ENCODE data around the gene GPHA2.

GPHA2 gene

DNA sequence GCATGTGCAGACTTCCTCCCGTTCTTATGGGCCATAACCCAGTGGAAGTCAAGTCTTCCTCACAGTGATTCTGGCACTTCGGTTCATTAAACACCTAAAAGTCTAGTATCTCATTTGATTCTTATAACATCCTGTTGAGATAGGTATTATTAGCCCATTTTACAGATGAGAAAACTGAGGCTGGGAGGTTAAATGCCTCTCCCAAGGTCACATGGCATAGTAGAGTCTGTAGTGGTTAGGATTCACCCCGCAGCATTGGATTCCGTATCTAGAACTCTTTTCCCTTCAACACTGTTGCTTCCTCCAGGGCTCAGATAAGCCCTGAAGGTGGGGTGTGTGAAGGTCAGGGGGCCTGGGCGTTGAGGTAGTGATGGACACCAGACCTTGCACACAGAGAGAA is 3.4 kb downstream of the GPHA2 start:
- Histone ChIP-seq H3K36me3 (ENCODE audit: control insufficient read depth in 5 of 5, insufficient read depth in 5 of 5, low read length in 5 of 5) (peaks cover 0 to 81% (median 72%) of the 10 kb centered on the region in 5 donors), H3K9ac (ENCODE audit: low read length in 5 of 5) (no peak overlapping the region), H3K4me1 (ENCODE audit: control insufficient read depth in 5 of 5, insufficient read depth in 5 of 5, low read length in 5 of 5) (no peaks in the 10 kb centered on the region), H3K9me3 (ENCODE audit: control insufficient read depth in 5 of 5, low read length in 5 of 5) (no peaks in the 10 kb centered on the region), H3K27ac (ENCODE audit: low read depth, low read length) (no peak overlapping the region), H3K4me3 (ENCODE audit: low read depth in 1 of 5, low read length in 5 of 5) (no peak overlapping the region), H3K27me3 (ENCODE audit: control insufficient read depth in 5 of 5, insufficient read depth in 4 of 5, low read length in 5 of 5) (no peaks in the 10 kb centered on the region)

DNA sequence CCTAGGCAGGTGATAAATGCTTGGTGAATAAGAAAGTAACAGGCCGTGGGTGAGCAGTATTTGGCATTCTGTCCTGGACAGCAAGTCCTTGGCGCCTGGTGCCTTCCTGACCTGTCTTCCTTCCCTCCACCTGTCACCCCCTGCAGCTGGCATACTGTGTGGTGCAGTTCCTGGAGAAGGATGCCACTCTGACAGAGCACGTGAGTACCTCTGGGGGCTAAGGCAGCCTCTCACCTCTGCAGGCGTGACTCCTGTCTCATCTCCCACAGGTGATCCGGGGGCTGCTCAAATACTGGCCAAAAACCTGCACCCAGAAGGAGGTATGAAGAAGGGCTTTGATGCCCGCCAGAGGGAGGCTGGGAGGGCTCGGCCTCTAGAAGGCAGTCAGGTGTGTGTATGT is 4.4 kb downstream of the GPHA2 start:
- no peaks in the 10 kb centered on the region for H3K9me3 ChIP-seq (ENCODE audit: control insufficient read depth in 5 of 5, low read length in 5 of 5)
- H3K4me1 ChIP-seq (ENCODE audit: control insufficient read depth in 5 of 5, insufficient read depth in 5 of 5, low read length in 5 of 5): peaks cover 0 to 5% (median 2%) of the 10 kb centered on the region in 5 donors
- H3K36me3 ChIP-seq (ENCODE audit: control insufficient read depth in 5 of 5, insufficient read depth in 5 of 5, low read length in 5 of 5): peaks cover 0 to 90% (median 77%) of the 10 kb centered on the region in 5 donors
- H3K4me3 ChIP-seq (ENCODE audit: low read depth in 1 of 5, low read length in 5 of 5): no peak overlapping the region
- no peak overlapping the region for H3K9ac ChIP-seq (ENCODE audit: low read length in 5 of 5)
- no peak overlapping the region for H3K27ac ChIP-seq (ENCODE audit: low read depth, low read length)
- no peaks in the 10 kb centered on the region for H3K27me3 ChIP-seq (ENCODE audit: control insufficient read depth in 5 of 5, insufficient read depth in 4 of 5, low read length in 5 of 5)

DNA sequence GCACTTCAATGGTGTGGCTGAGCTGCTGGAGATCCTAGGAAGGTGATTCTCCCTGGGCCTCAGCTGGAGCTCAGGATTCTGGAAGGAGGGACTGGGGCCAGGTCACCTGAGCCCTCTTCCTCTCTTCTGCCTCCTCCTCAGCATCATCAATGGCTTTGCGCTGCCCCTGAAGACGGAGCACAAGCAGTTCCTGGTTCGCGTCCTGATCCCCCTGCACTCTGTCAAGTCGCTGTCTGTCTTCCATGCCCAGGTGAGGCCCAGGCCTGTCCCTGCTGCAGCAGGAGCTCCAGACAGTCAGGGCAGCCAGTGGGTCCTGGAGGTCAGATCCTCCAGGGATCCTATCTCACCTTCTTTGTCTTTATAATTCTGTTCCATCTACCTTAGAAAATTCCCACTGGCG is 5.4 kb downstream of the GPHA2 start:
- Histone ChIP-seq H3K4me1 (ENCODE audit: control insufficient read depth in 5 of 5, insufficient read depth in 5 of 5, low read length in 5 of 5) (peaks cover 0 to 15% (median 12%) of the 10 kb centered on the region in 5 donors), H3K9ac (ENCODE audit: low read length in 5 of 5) (no peak overlapping the region), H3K27me3 (ENCODE audit: control insufficient read depth in 5 of 5, insufficient read depth in 4 of 5, low read length in 5 of 5) (no peaks in the 10 kb centered on the region), H3K27ac (ENCODE audit: low read depth, low read length) (no peak overlapping the region), H3K36me3 (ENCODE audit: control insufficient read depth in 5 of 5, insufficient read depth in 5 of 5, low read length in 5 of 5) (peaks cover 0 to 86% (median 77%) of the 10 kb centered on the region in 5 donors), H3K4me3 (ENCODE audit: low read depth in 1 of 5, low read length in 5 of 5) (no peak overlapping the region), H3K9me3 (ENCODE audit: control insufficient read depth in 5 of 5, low read length in 5 of 5) (no peaks in the 10 kb centered on the region)

DNA sequence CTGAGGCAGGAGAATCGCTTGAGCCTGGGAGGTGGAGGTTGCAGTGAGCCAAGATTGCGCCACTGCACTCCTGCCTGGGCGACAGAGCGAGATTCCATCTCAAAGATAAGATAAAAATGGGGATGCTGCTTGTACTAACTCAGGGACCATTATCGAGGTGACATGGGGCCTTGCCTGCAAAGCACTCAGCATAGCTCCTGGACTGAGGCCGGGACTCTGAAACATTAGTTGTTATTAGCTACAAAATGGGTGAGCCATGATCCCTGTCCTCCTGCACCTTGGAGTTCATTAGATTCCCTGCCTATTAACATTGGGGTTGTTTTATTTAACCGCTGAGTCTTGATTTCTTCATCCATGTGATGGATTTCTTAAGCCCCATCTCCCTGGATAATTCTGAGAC is 6.1 kb downstream of the GPHA2 start:
- Histone ChIP-seq H3K36me3 (ENCODE audit: control insufficient read depth in 5 of 5, insufficient read depth in 5 of 5, low read length in 5 of 5) (peaks cover 0 to 79% (median 70%) of the 10 kb centered on the region in 5 donors), H3K27me3 (ENCODE audit: control insufficient read depth in 5 of 5, insufficient read depth in 4 of 5, low read length in 5 of 5) (no peaks in the 10 kb centered on the region), H3K9ac (ENCODE audit: low read length in 5 of 5) (no peak overlapping the region), H3K4me1 (ENCODE audit: control insufficient read depth in 5 of 5, insufficient read depth in 5 of 5, low read length in 5 of 5) (peaks cover 0 to 20% (median 17%) of the 10 kb centered on the region in 5 donors), H3K9me3 (ENCODE audit: control insufficient read depth in 5 of 5, low read length in 5 of 5) (no peaks in the 10 kb centered on the region), H3K4me3 (ENCODE audit: low read depth in 1 of 5, low read length in 5 of 5) (no peak overlapping the region), H3K27ac (ENCODE audit: low read depth, low read length) (no peak overlapping the region)

DNA sequence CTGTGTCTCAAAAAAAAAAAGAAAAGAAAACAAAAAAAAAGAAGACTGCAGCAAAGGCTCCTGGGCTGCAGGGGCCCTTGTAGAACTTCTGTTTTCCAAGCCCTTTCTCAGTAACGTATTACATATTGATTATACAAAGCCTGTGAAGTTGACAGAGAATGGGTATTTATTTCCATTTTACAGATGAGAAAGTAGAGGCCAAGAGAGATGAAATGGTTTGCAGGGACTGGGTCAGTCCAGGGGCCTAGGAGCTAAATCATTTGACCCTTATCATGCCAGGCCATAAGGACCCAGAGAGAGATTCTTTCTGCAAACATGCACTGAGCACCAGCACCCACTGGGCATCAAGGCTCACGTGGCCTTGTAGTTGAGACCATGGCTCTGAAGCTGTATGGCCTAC is 6.7 kb downstream of the GPHA2 start:
- H3K27ac ChIP-seq (ENCODE audit: low read depth, low read length): no peak overlapping the region
- H3K4me1 ChIP-seq (ENCODE audit: control insufficient read depth in 5 of 5, insufficient read depth in 5 of 5, low read length in 5 of 5): peaks cover under 1 to 25% (median 22%) of the 10 kb centered on the region in 5 donors
- H3K36me3 ChIP-seq (ENCODE audit: control insufficient read depth in 5 of 5, insufficient read depth in 5 of 5, low read length in 5 of 5): peaks cover 0 to 72% (median 63%) of the 10 kb centered on the region in 5 donors
- no peak overlapping the region for H3K4me3 ChIP-seq (ENCODE audit: low read depth in 1 of 5, low read length in 5 of 5)
- no peaks in the 10 kb centered on the region for H3K27me3 ChIP-seq (ENCODE audit: control insufficient read depth in 5 of 5, insufficient read depth in 4 of 5, low read length in 5 of 5)
- H3K9ac ChIP-seq (ENCODE audit: low read length in 5 of 5): no peak overlapping the region
- H3K9me3 ChIP-seq (ENCODE audit: control insufficient read depth in 5 of 5, low read length in 5 of 5): no peaks in the 10 kb centered on the region

DNA sequence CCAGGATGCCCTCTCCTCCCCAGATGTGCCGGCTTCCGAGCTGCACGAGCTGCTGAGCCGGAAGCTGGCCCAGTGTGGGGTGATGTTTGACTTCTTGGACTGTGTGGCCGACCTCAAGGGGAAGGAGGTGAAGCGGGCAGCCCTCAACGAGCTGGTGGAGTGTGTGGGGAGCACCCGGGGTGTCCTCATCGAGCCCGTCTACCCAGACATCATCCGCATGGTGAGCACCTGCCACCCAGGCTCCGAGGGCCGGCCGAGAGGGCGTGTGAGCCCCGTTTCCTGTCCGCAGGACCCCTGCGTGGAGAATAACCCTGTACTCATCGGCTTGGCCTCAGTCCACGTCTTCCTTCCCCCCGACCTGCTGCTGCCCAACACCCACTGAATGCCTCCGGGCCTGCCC is 9.0 kb downstream of the GPHA2 start:
- no peak overlapping the region for H3K4me3 ChIP-seq (ENCODE audit: low read depth in 1 of 5, low read length in 5 of 5)
- H3K9me3 ChIP-seq (ENCODE audit: control insufficient read depth in 5 of 5, low read length in 5 of 5): no peaks in the 10 kb centered on the region
- H3K27ac ChIP-seq (ENCODE audit: low read depth, low read length): no peak overlapping the region
- peaks cover 3 to 32% (median 30%) of the 10 kb centered on the region in 5 donors for H3K4me1 ChIP-seq (ENCODE audit: control insufficient read depth in 5 of 5, insufficient read depth in 5 of 5, low read length in 5 of 5)
- no peaks in the 10 kb centered on the region for H3K27me3 ChIP-seq (ENCODE audit: control insufficient read depth in 5 of 5, insufficient read depth in 4 of 5, low read length in 5 of 5)
- H3K36me3 ChIP-seq (ENCODE audit: control insufficient read depth in 5 of 5, insufficient read depth in 5 of 5, low read length in 5 of 5): peaks cover 0 to 50% (median 40%) of the 10 kb centered on the region in 5 donors
- peak overlapping the region in 1 of 5 donors; percentile 28 for H3K9ac ChIP-seq (ENCODE audit: low read length in 5 of 5)

DNA sequence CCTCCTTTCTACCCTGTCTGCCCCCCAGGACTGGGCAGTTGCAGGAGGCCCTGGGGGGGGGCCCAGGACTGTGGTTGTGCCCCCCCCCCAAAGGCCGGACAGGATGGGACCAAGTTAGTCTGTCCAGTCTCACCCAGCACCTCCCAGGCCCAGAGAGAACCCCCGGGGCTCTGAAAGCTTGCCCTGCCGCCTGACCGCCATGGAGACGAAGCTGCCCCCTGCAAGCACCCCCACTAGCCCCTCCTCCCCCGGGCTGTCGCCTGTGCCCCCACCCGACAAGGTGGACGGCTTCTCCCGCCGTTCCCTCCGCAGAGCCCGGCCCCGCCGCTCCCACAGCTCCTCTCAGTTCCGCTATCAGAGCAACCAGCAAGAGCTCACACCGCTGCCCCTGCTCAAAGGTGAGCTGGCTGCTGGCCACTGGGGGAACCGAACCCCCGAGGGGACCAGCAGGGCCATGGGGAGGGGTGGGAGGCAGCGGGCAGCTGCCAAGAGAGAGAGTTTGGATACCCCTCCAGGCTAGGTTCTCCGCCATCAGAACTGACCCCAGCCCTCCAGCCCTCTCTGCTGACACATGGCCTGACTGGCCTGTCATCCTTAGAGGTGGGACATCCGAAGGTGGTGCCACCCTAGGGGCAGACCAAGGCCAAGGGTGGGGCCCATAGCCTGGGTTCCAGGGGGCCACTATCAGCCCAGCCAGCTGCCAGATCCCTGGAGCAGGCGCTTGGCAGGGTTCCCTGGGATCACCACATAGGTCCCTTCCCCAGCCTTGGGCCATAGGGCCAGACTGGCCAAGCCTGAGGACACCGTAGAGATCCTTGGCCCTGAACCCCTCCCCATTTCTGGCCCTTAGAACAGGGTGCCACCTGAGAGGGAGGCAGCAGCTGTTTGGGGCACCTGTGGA is 9.9 kb downstream of the GPHA2 start:
- H3K4me3 ChIP-seq (ENCODE audit: low read depth in 1 of 5, low read length in 5 of 5): peak overlapping the region; percentile 79 to 89 (median 86)
- H3K36me3 ChIP-seq (ENCODE audit: control insufficient read depth in 5 of 5, insufficient read depth in 5 of 5, low read length in 5 of 5): peaks cover 0 to 41% (median 31%) of the 10 kb centered on the region in 5 donors
- H3K4me1 ChIP-seq (ENCODE audit: control insufficient read depth in 5 of 5, insufficient read depth in 5 of 5, low read length in 5 of 5): peaks cover 3 to 32% (median 30%) of the 10 kb centered on the region in 5 donors
- H3K9me3 ChIP-seq (ENCODE audit: control insufficient read depth in 5 of 5, low read length in 5 of 5): no peaks in the 10 kb centered on the region
- no peak overlapping the region for H3K27ac ChIP-seq (ENCODE audit: low read depth, low read length)
- H3K9ac ChIP-seq (ENCODE audit: low read length in 5 of 5): peak overlapping the region; percentile 38 to 97 (median 86)
- no peaks in the 10 kb centered on the region for H3K27me3 ChIP-seq (ENCODE audit: control insufficient read depth in 5 of 5, insufficient read depth in 4 of 5, low read length in 5 of 5)

DNA sequence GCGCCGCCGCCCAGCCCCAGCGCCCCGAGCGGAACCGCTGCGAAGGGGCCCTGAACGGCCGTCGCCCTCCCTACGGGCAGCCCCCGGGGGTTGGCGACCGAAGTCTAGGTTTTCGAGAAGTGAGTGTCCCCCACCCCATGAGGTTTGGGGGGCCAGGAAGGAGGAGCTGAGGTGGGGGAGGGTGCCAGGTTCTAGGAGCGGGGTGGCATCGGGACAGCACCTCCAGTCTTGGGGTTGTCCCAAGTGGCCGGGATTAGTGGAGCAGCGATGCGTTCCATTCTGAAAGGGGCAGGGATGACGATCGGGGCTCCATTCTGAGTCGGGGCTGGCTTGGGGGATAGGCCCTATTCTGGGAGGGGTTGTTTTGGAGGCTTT is 10.8 kb downstream of the GPHA2 start:
- H3K36me3 ChIP-seq (ENCODE audit: control insufficient read depth in 5 of 5, insufficient read depth in 5 of 5, low read length in 5 of 5): peaks cover 0 to 32% (median 22%) of the 10 kb centered on the region in 5 donors
- H3K27me3 ChIP-seq (ENCODE audit: control insufficient read depth in 5 of 5, insufficient read depth in 4 of 5, low read length in 5 of 5): no peaks in the 10 kb centered on the region
- peaks cover 3 to 32% (median 30%) of the 10 kb centered on the region in 5 donors for H3K4me1 ChIP-seq (ENCODE audit: control insufficient read depth in 5 of 5, insufficient read depth in 5 of 5, low read length in 5 of 5)
- no peaks in the 10 kb centered on the region for H3K9me3 ChIP-seq (ENCODE audit: control insufficient read depth in 5 of 5, low read length in 5 of 5)
- H3K9ac ChIP-seq (ENCODE audit: low read length in 5 of 5): peak overlapping the region in 4 of 5 donors; percentile 81 to 97 (median 88)
- H3K27ac ChIP-seq (ENCODE audit: low read depth, low read length): peak overlapping the region; percentile 98
- H3K4me3 ChIP-seq (ENCODE audit: low read depth in 1 of 5, low read length in 5 of 5): peak overlapping the region; percentile 79 to 89 (median 86)

DNA sequence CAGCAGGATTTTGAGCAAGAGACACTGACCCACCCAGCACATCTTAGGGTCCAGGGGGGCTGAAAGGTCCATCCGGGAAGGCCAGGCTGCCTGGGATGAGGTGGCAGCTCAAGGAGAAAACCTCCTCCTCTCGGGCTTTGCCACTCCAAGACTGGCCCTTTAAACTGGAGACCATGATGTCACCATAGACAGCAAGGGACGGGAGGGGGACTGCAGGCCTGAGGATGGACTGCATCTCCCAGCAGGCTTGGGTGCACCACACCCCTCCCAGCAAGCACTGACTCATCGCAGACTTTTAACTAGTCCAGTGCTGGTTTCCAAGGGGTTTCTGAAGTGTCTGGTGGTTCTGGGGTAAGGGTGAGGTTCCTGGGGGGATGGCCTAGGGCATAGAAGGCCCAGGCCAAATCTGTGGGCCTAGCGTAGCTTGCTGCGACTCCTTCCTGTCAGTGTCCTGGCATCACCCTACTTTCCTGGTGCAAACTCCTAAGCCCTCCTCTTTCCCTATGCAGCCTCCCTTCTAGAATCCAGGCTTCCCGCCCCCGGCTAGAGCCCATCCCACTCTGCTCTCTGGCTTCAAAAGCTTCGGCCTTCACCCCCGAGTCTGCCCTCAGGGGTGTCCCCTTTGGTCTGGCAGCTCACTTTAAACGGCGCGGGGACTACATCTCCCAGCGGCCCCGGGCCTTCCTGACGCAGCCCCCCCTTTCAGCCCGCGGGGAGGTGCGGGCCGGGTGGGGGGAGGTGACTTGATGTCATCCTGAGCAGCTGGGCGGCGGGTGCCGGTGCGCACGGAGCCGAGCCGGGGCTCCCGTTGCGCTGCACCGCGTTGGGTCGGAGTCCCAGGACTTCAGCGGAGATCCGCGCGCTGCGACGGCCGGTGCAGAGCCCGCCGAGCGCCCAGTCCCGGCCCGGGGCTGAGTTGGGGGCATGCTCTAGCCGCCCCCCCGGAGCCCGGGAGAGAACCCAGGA is 11.5 kb downstream of the GPHA2 start, which contains the start of gene PPP2R5B:
TSS of gene PPP2R5B (plus strand) at position 746 of the 966 bp plus-strand sequence. CDS start 1,046 bp downstream, outside the sequence.
- H3K27ac ChIP-seq (ENCODE audit: low read depth, low read length): peak within 1 kb of the TSS; percentile 98
- H3K9ac ChIP-seq (ENCODE audit: low read length in 5 of 5): peak within 1 kb of the TSS; percentile 81 to 97 (median 87)
- peaks cover 0 to 25% (median 17%) of the 10 kb centered on the region in 5 donors for H3K36me3 ChIP-seq (ENCODE audit: control insufficient read depth in 5 of 5, insufficient read depth in 5 of 5, low read length in 5 of 5)
- H3K4me3 ChIP-seq (ENCODE audit: low read depth in 1 of 5, low read length in 5 of 5): peak within 1 kb of the TSS; percentile 79 to 96 (median 87)
- H3K9me3 ChIP-seq (ENCODE audit: control insufficient read depth in 5 of 5, low read length in 5 of 5): no peaks in the 10 kb centered on the region
- no peaks in the 10 kb centered on the region for H3K27me3 ChIP-seq (ENCODE audit: control insufficient read depth in 5 of 5, insufficient read depth in 4 of 5, low read length in 5 of 5)
- H3K4me1 ChIP-seq (ENCODE audit: control insufficient read depth in 5 of 5, insufficient read depth in 5 of 5, low read length in 5 of 5): peaks cover 3 to 32% (median 30%) of the 10 kb centered on the region in 5 donors

All from subcutaneous abdominal adipose tissue (tissue), 5 donors.